DOHH2 (cell line): ENCODE results near the gene AZIN2.
"Not testable (repeated sequence)": the region's sequence is repeated elsewhere in the genome, so short reads cannot be mapped to it uniquely, and the experiment has no call there.

ENCODE experiments used
- H3F3A ChIP-seq: fragments of 200-600 bp; sonication (generic), shearing (Covaris generic); 2 replicates; pipeline ENCODE4 v1.6.0; 2016; ENCODE audit warnings: antibody characterized with exemption, mild to moderate bottlenecking; ENCODE audit not compliant: control insufficient read depth, insufficient read depth
- H3K27ac ChIP-seq: fragments of 200-600 bp; sonication (generic); 2 replicates; pipeline ENCODE4 v1.5.1; 2014; ENCODE audit warnings: low read depth, mild to moderate bottlenecking, low read length, moderate library complexity
- H3K27me3 ChIP-seq: fragments of 200-600 bp; sonication (generic); 2 replicates; pipeline ENCODE4 v1.6.1; 2014; ENCODE audit warnings: mild to moderate bottlenecking, low read length, mixed read lengths; ENCODE audit not compliant: control insufficient read depth
- H3K36me3 ChIP-seq: fragments of 200-600 bp; sonication (generic); 2 replicates; pipeline ENCODE4 v1.6.1; 2014; ENCODE audit warnings: mild to moderate bottlenecking, low read length, moderate library complexity, mixed read lengths; ENCODE audit not compliant: control insufficient read depth
- H3K4me1 ChIP-seq: fragments of 200-600 bp; sonication (generic); 2 replicates; pipeline ENCODE4 v1.6.1; 2014; ENCODE audit warnings: mild to moderate bottlenecking, low read length, mixed read lengths; ENCODE audit not compliant: control insufficient read depth
- H3K4me2 ChIP-seq: fragments of 200-600 bp; sonication (generic); 2 replicates; pipeline ENCODE4 v1.6.0; 2014; ENCODE audit warnings: mild to moderate bottlenecking, low read length, moderate library complexity
- H3K4me3 ChIP-seq: fragments of 200-600 bp; sonication (generic); 2 replicates; pipeline ENCODE4 v1.5.1; 2014; ENCODE audit warnings: mild to moderate bottlenecking, low read length, mixed read lengths
- H3K79me2 ChIP-seq: fragments of 200-600 bp; sonication (generic); 2 replicates; pipeline ENCODE4 v1.6.1; 2014; ENCODE audit warnings: mild to moderate bottlenecking, low read length, mixed read lengths; ENCODE audit not compliant: control insufficient read depth
- H3K9me2 ChIP-seq: fragments of 200-600 bp; sonication (generic); replicated peaks from 2 replicates; pipeline ENCODE4 v1.6.1; 2014; ENCODE audit warnings: mild to moderate bottlenecking, low read length, mixed read lengths; ENCODE audit not compliant: control insufficient read depth
- H3K9me3 ChIP-seq: fragments of 200-600 bp; sonication (generic); 2 replicates; pipeline ENCODE4 v1.6.1; 2014; ENCODE audit warnings: antibody characterized with exemption, low read length, mixed read lengths; ENCODE audit not compliant: control insufficient read depth, insufficient read depth
- H4K20me1 ChIP-seq: fragments of 200-600 bp; sonication (generic); 2 replicates; pipeline ENCODE4 v1.6.0; 2014; ENCODE audit warnings: low read depth, mild to moderate bottlenecking, antibody characterized with exemption, low read length, moderate library complexity; ENCODE audit not compliant: control insufficient read depth, insufficient read depth
- CTCF ChIP-seq: fragments of 200-600 bp; sonication (generic); IDR thresholded peaks from one replicate; pipeline ENCODE4 v1.5.1; 2014; ENCODE audit warnings: antibody characterized with exemption, mild to moderate bottlenecking, low read depth, low read length; ENCODE audit not compliant: poor library complexity, severe bottlenecking
- EZH2phosphoT487 ChIP-seq: fragments of 200-600 bp; sonication (generic); IDR thresholded peaks from 2 replicates; pipeline ENCODE4 v1.6.1; 2017; ENCODE audit warnings: borderline replicate concordance, mild to moderate bottlenecking, antibody characterized with exemption, low read length, moderate library complexity, mixed read lengths

The AZIN2 gene

GRCh38 chr1:33098371-33098770, 17.4 kb downstream of the AZIN2 start:
- Histone ChIP-seq H3K4me3 (no peak overlapping the region), H3F3A (no peaks in the 10 kb centered on the region), H4K20me1 (no peaks in the 10 kb centered on the region), H3K9me3 (no peaks in the 10 kb centered on the region), H3K27ac (no peak overlapping the region), H3K4me2 (no peak overlapping the region), H3K27me3 (peaks cover 4% of the 10 kb centered on the region), H3K4me1 (peaks cover 8% of the 10 kb centered on the region), H3K79me2 (no peaks in the 10 kb centered on the region), H3K9me2 (no peaks in the 10 kb centered on the region), H3K36me3 (no peaks in the 10 kb centered on the region)
- TF ChIP-seq CTCF (no peak), EZH2phosphoT487 (no peak)

DNA sequence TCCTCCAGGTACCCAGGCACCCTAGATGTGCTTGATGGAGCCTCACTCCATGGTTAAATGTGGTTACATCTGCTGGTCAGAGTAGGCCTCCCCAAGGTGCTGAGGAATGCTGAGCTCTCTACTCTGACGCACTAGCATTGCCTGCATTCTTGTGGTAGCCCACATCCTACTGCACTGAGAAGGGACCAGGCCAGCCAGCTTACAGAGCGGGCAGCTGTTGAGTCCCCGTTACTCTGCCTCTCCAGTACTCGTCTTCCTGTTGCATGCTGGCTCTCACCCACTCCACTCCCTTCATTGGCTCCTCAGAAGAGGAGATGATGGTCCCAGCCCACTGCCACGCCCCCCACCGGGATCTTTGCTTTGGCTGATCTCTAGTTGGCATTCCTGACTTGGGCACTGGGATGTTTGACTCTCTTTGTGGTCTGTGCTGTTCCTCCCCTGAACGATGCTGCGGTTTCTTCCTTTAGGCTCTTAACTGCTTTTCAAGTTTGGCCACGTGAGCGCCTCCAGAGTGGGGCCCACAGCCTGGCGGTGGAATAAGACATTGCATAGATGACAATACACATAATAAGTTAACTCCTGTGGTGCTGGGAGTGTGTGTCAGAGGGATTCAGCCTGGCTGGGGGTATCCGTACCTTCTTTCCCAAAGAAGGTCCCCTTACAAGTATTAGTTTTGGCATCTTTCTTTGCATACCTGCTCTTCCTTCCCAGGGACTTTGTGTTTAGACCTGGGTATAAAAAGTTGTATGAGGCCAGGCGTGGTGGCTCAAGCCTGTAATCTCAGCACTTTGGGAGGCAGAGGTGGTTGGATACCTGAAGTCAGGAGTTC, 18.6 kb downstream of the AZIN2 start:
- peaks cover 8% of the 10 kb centered on the region for H3K4me1 ChIP-seq
- H4K20me1 ChIP-seq = no peaks in the 10 kb centered on the region
- H3K36me3 ChIP-seq = no peaks in the 10 kb centered on the region
- no peaks in the 10 kb centered on the region for H3K9me2 ChIP-seq
- no peak overlapping the region for H3K27ac ChIP-seq
- H3K79me2 ChIP-seq = no peaks in the 10 kb centered on the region
- no peak overlapping the region for H3K4me3 ChIP-seq
- H3F3A ChIP-seq = no peaks in the 10 kb centered on the region
- no peaks in the 10 kb centered on the region for H3K9me3 ChIP-seq
- peaks cover 4% of the 10 kb centered on the region for H3K27me3 ChIP-seq
- peak overlapping the region; percentile 43 for H3K4me2 ChIP-seq
- TF ChIP-seq EZH2phosphoT487 (no peak), CTCF (peak; percentile 15)

- H3K4me2 ChIP-seq, H3K9me2 ChIP-seq, H3F3A ChIP-seq, H3K9me3 ChIP-seq, H3K79me2 ChIP-seq, H3K4me3 ChIP-seq, H3K27me3 ChIP-seq, H3K27ac ChIP-seq, H3K36me3 ChIP-seq, H3K4me1 ChIP-seq, H4K20me1 ChIP-seq: not testable (repeated sequence)
These were observed 19.1 kb downstream of the AZIN2 start for GRCh38 chr1:33100119-33100415.

DNA sequence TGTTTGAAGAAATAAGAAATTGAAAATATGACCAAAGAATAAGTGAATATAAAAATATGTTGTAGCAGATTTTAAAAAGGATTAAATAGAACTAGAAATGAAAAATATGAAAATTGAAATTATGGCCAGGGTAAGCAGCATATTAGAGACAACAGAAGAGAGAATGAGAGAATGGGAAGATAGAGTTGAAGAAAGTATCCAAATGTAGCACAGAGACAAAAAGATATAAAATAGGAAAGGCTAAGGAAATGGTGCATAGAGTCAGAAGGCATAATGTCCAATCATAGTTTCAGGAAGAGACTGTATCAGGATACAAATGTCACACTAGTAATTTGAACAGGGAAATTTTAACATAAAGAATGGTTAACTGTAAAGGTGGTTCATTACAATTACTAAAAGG, 29.5 kb downstream of the AZIN2 start:
- Histone ChIP-seq H3K4me3 (no peak overlapping the region), H3K36me3 (no peaks in the 10 kb centered on the region), H3K9me3 (peaks cover 10% of the 10 kb centered on the region), H3K27me3 (0 out of 2 replicates have a peak, but pooled peaks cover 4% of the 10 kb centered on the region), H3K27ac (no peak overlapping the region), H3K4me2 (no peak overlapping the region), H3K4me1 (no peaks in the 10 kb centered on the region), H3K79me2 (no peaks in the 10 kb centered on the region), H3K9me2 (no peaks in the 10 kb centered on the region), H3F3A (no peaks in the 10 kb centered on the region), H4K20me1 (no peaks in the 10 kb centered on the region)
- TF ChIP-seq CTCF (no peak), EZH2phosphoT487 (no peak)
